Measurements from ENCODE around the gene OPCML. TPM values are rescaled to one million over a fixed set of nuclear protein-coding genes. Genes with fewer than 3 reads are reported as not detected.

The OPCML gene
- total RNA-seq, 1 donor: not detected

GRCh38 chr11:133046252-133046651, 486.0 kb downstream of the OPCML start:
- no peak overlapping the region for H3K4me3 ChIP-seq (ENCODE audit: low read depth, low read length)
- no peak for TF ChIP-seq CTCF (IDR thresholded peaks at IDR 0.05; ENCODE audit: insufficient read depth, low read depth, low read length)
- no peak for DNase-seq (ENCODE audit: low read depth)

- no peak for DNase-seq (ENCODE audit: low read depth)
- H3K4me3 ChIP-seq (ENCODE audit: low read depth, low read length): no peak overlapping the region
- no peak for TF ChIP-seq CTCF (IDR thresholded peaks at IDR 0.05; ENCODE audit: insufficient read depth, low read depth, low read length)
Observed at GRCh38 chr11:133041928-133042882, 490.1 kb downstream of the OPCML start.

- no peak for DNase-seq (ENCODE audit: low read depth)
- H3K4me3 ChIP-seq (ENCODE audit: low read depth, low read length): no peak overlapping the region
- no peak for TF ChIP-seq CTCF (IDR thresholded peaks at IDR 0.05; ENCODE audit: insufficient read depth, low read depth, low read length)
Observed at GRCh38 chr11:133041181-133041580, 491.1 kb downstream of the OPCML start.

- no peak overlapping the region for H3K4me3 ChIP-seq (ENCODE audit: low read depth, low read length)
- TF ChIP-seq CTCF (IDR thresholded peaks at IDR 0.05; ENCODE audit: insufficient read depth, low read depth, low read length): no peak
- DNase-seq (ENCODE audit: low read depth): no peak
Observed at GRCh38 chr11:133040289-133040900, 491.9 kb downstream of the OPCML start.

GRCh38 chr11:133038850-133039249, 493.5 kb downstream of the OPCML start:
- no peak for DNase-seq (ENCODE audit: low read depth)
- no peak for TF ChIP-seq CTCF (IDR thresholded peaks at IDR 0.05; ENCODE audit: insufficient read depth, low read depth, low read length)

GRCh38 chr11:133034929-133035328, 497.4 kb downstream of the OPCML start:
- TF ChIP-seq CTCF (IDR thresholded peaks at IDR 0.05; ENCODE audit: insufficient read depth, low read depth, low read length): no peak
- no peak overlapping the region for H3K4me3 ChIP-seq (ENCODE audit: low read depth, low read length)
- no peak for DNase-seq (ENCODE audit: low read depth)

More at GRCh38 chr11:133038850-133039249, 493.5 kb downstream of the OPCML start:
- no peak overlapping the region for H3K4me3 ChIP-seq (ENCODE audit: low read depth, low read length)
